HG03342 (cell line): ENCODE data around the gene ADH5.
"Not testable (repeated sequence)": the region's sequence is repeated elsewhere in the genome, so short reads cannot be mapped to it uniquely, and the experiment has no call there.

Experiments
- ATAC-seq: cut with Tn5 transposase; IDR thresholded peaks from one replicate; pipeline ENCODE4 v1.9.1; 2021; ENCODE audit warnings: mild to moderate bottlenecking, moderate library complexity; ENCODE audit not compliant: unreplicated experiment

Gene ADH5

GRCh38 chr4:99038213-99038612 is 50.4 kb downstream of the ADH5 start:
- no peak for ATAC-seq

- ATAC-seq, result no peak
Measured at GRCh38 chr4:99033956-99034355, 54.6 kb downstream of the ADH5 start.

- ATAC-seq, result no peak
Measured at GRCh38 chr4:99029852-99030251, 58.7 kb downstream of the ADH5 start.

- ATAC-seq, result peak; percentile 86
Measured at GRCh38 chr4:99029018-99029735, 59.4 kb downstream of the ADH5 start.

- peak; percentile 55 for ATAC-seq
Measured at GRCh38 chr4:99028187-99028586, 60.4 kb downstream of the ADH5 start.

- no peak for ATAC-seq
Measured at GRCh38 chr4:99027304-99027703, 61.3 kb downstream of the ADH5 start.

- ATAC-seq, result no peak
Measured at GRCh38 chr4:99025506-99025905, 63.1 kb downstream of the ADH5 start.

- ATAC-seq, result no peak
Measured at GRCh38 chr4:99024481-99025275, 63.9 kb downstream of the ADH5 start.

- ATAC-seq, result not testable (repeated sequence)
Measured at GRCh38 chr4:99023800-99024251, 64.8 kb downstream of the ADH5 start.

GRCh38 chr4:99022566-99022965 is 66.0 kb downstream of the ADH5 start:
- ATAC-seq, result no peak

- ATAC-seq, result no peak
Measured at GRCh38 chr4:99021386-99021785, 67.2 kb downstream of the ADH5 start.
